Fibroblast of the aortic adventitia (primary cell): Measurements from ENCODE around the gene CEP76. TPM values are rescaled to one million over a fixed set of nuclear protein-coding genes. Genes with fewer than 3 reads are reported as not detected.
A peak's percentile ranks its signal among the peaks of the same experiment; 100 is the strongest.

Experiments
- DNase-seq: peaks from one replicate; pipeline ENCODE4 v3.0.0-alpha.2; 2010; ENCODE audit warnings: low read depth
- H3K4me3 ChIP-seq: 2 replicates; pipeline ENCODE4 v1.5.1; 2011; ENCODE audit warnings: low read depth, mild to moderate bottlenecking, control low read depth, low read length, moderate library complexity
- total RNA-seq: library from RNA; depleted of rRNA; stranded (reverse); fragments of >200 nt; gene quantifications from 2 replicates; pipeline ENCODE4 v1.2.3, GENCODE V29; 2012; ENCODE audit warnings: low replicate concordance
- TF ChIP-seq, protein P1 (sequence below): IDR thresholded peaks from 2 replicates; pipeline ENCODE4 v1.5.1; 2011; ENCODE audit warnings: mild to moderate bottlenecking, low read length, control low read depth, inconsistent platforms; ENCODE audit not compliant: insufficient read depth

Gene CEP76
- total RNA-seq, 1 donor, result 10.3 TPM

DNA sequence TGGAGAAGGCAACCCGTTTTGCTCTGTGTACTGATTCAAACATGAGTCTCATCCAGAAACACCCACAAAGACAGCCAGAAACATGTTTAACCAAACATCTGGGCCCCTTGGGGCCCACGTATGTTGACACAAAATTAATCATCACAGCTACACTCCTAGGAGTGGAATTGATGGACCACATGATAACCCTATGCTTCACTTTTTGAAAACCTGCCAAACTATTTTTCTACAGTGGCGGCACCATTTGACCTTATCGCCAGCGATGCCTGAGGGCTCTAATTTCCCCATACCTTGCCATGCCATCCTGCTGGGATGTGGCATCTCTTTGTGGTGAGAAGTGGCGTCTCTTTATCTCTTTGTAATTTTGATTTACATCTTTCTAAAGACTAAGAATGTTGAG is 38.8 kb upstream of the CEP76 start:
- H3K4me3 ChIP-seq, result no peak overlapping the region
- DNase-seq, result peak; percentile 53
- TF ChIP-seq, protein P1, sequence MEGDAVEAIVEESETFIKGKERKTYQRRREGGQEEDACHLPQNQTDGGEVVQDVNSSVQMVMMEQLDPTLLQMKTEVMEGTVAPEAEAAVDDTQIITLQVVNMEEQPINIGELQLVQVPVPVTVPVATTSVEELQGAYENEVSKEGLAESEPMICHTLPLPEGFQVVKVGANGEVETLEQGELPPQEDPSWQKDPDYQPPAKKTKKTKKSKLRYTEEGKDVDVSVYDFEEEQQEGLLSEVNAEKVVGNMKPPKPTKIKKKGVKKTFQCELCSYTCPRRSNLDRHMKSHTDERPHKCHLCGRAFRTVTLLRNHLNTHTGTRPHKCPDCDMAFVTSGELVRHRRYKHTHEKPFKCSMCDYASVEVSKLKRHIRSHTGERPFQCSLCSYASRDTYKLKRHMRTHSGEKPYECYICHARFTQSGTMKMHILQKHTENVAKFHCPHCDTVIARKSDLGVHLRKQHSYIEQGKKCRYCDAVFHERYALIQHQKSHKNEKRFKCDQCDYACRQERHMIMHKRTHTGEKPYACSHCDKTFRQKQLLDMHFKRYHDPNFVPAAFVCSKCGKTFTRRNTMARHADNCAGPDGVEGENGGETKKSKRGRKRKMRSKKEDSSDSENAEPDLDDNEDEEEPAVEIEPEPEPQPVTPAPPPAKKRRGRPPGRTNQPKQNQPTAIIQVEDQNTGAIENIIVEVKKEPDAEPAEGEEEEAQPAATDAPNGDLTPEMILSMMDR, result no peak

DNA sequence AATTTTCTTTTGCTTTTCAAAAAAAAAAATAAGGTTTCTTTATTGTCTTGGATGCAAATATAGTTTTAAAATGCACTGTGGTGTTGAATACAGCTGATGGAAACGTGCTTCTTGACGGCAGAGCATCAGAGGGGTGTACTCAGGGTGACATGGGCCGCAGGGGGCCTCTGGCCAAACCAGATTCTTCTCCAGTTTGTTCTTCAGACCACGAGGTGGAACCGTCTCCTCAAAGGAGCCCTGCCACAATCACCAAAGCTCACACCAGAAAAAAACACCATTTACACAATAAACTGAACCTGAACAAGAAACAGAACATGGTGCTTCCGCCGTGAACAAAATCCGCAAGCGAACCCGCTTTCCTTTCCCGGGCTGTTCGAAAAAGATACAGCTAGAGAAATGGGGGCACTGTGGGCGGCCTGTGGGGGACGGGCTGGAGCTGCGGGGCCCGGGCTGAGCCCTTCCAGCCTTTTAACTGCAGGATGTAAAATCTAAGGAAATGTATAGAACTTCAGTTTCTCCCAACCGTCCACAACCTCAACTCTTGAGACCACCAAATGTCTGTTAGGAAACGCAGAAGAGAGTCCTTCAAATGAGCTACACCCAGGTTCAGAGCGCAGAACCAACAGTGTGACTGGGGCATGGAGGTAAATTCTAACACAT is 34.9 kb upstream of the CEP76 start:
- no peak for DNase-seq
- TF ChIP-seq, protein P1, result no peak
- H3K4me3 ChIP-seq, result no peak overlapping the region

DNA sequence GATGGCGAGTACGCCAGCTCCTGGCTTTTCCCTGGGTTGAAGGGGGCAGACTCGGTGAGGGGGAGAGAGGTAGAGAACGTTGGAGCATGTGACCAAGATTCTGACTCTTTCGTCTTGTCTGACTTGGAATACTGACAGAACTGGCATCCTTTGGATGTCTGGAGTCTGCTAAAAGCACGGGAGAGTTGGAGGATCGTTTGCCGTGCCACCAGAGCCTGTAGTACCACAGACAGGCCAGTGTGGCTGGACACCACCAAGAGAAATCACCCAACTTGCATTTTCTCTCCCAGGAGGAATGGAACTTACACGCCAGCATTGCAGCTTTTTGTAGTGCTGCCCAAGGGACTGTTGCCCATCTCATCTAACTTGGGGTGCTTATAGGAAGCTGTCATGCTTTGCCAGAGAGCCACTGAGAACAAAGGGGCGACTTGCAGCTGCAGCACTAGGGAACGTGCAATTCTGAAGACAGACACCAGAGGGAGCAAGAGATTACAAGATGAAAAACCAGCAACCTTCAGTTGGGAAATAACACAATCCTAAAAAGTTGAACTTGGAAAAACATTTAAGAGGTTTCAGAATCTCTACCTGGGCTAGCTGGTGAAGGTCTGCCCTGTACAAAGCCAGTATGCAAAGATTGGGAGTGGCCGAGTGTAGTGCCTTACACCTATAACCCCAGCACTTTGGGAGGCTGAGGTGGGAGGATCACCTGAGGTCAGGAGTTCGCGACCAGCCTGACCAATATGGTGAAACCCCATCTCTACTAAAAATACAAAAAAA is 24.4 kb upstream of the CEP76 start:
- TF ChIP-seq, protein P1, result peak; percentile 88
- peak; percentile 85 for DNase-seq
- H3K4me3 ChIP-seq, result no peak overlapping the region

DNA sequence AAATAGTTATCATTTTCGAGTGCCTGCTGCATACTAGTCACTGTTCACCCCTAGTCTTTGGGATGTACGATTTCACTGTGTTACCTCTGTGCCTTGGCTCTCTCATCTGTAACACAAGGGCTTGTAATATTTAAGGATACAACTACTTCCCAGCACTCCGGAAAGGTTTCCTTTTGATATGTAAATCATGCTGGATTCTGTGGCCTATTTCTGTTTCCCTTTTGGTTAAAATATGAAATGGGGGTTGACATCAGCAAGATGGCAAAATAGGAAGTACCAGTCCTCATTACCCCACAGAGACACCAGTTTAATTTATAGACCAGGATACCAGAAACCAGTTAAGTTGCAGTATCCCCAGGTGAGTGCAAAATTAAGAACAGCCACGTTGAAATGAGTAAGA is 23.8 kb upstream of the CEP76 start:
- no peak for DNase-seq
- TF ChIP-seq, protein P1, result no peak

DNA sequence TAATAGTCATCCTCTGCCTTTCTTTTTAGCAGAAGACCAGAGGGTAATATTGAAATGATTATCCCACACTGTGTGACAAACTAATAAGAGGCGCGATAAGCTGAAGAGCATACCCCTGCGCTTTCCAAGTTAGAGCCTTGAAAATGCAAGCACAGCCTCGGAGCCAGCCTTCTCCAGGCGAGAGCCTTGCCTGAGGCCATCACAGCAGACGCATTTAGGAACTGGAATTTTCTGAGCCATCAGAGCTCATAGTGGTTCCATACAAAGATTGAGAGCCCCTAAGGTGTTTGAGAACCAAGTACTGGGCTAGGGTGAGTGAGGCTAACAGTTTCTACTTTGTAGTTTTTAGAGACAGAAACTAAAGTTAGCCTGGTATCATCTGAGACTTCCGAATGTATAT is 20.2 kb upstream of the CEP76 start:
- no peak overlapping the region for H3K4me3 ChIP-seq
- TF ChIP-seq, protein P1, result no peak
- no peak for DNase-seq

More for the DNA sequence above, 23.8 kb upstream of the CEP76 start:
- no peak overlapping the region for H3K4me3 ChIP-seq

DNA sequence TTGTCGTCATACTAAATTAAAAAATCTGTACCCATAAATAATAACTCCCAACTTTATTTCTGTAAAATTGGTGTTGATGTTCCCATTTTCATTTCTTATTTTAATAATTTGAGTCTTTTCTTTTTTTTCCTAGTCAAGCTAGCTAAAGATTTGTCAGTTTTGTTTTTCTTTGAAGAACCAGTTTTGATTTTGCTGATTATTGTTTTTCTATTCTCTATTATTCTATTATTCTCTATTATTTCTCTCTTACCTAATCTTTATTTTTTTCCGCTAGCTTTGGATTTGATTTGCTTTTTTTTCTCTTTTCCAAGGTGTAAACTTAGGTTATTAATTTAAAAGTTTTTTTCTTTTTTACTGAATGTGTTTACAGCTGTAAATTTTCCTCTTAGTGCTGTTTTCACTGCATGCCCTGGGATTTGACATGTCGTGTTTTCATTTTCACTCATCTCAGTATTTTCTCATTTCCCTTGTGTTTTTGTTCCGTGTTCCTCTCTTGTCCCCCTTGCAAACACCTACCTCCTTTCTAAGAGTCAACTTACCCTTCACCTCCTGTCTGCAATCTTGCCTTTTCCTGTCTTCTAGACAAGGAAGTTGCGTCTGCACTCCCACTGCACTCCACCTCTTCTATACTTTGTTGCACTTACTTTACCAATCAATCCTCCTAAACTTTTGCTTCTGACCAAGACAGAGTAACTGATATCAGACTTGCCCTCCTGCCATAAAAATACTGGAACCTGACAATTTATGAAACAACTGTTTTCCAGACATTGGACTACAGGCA is 19.2 kb upstream of the CEP76 start:
- no peak overlapping the region for H3K4me3 ChIP-seq
- no peak for DNase-seq
- TF ChIP-seq, protein P1, result no peak
